SU-DHL-6 (cell line): Measurements from ENCODE around the gene WFDC6.

Experiments used
- H2AFZ ChIP-seq: fragments of 200-600 bp; sonication (generic); 2 replicates; pipeline ENCODE4 v1.6.1; 2014; ENCODE audit warnings: low read depth, mild to moderate bottlenecking, moderate library complexity, mixed read lengths, antibody characterized with exemption, low read length; ENCODE audit not compliant: severe bottlenecking
- H3F3A ChIP-seq: fragments of 200-600 bp; shearing (Covaris generic); 2 replicates; pipeline ENCODE4 v1.6.0; 2016; ENCODE audit warnings: antibody characterized with exemption, mild to moderate bottlenecking; ENCODE audit not compliant: insufficient read depth
- H3K27ac ChIP-seq: fragments of 200-600 bp; sonication (generic); 2 replicates; pipeline ENCODE4 v1.5.1; 2016; ENCODE audit warnings: low read depth, mild to moderate bottlenecking, low read length, moderate library complexity, mixed read lengths
- H3K27me3 ChIP-seq: fragments of 200-600 bp; sonication (generic), shearing (Covaris generic); 2 replicates; pipeline ENCODE4 v1.6.0; 2014; ENCODE audit warnings: mild to moderate bottlenecking, low read length
- H3K36me3 ChIP-seq: fragments of 200-600 bp; sonication (generic); 2 replicates; pipeline ENCODE4 v1.6.1; 2014; ENCODE audit warnings: mild to moderate bottlenecking, low read length, mixed read lengths
- H3K4me2 ChIP-seq: fragments of 300-600, 200-600 bp; shearing (Covaris generic), sonication (generic); 2 replicates; pipeline ENCODE4 v1.6.0; 2014; ENCODE audit warnings: low read length, low read depth, mild to moderate bottlenecking; ENCODE audit not compliant: poor library complexity, severe bottlenecking
- H3K4me3 ChIP-seq: fragments of 200-600 bp; sonication (generic); 2 replicates; pipeline ENCODE4 v1.5.1; 2014; ENCODE audit warnings: antibody characterized with exemption, low read length, mild to moderate bottlenecking, mixed read lengths; ENCODE audit not compliant: insufficient read depth, poor library complexity, severe bottlenecking
- H3K79me2 ChIP-seq: fragments of 200-600 bp; sonication (generic); 2 replicates; pipeline ENCODE4 v1.6.1; 2014; ENCODE audit warnings: mild to moderate bottlenecking, low read length, moderate library complexity; ENCODE audit not compliant: insufficient read depth
- H3K9ac ChIP-seq: fragments of 200-600 bp; sonication (generic); 2 replicates; pipeline ENCODE4 v1.7.0; 2014; ENCODE audit warnings: mild to moderate bottlenecking, low read length
- H3K9me2 ChIP-seq: fragments of 200-600 bp; sonication (generic); replicated peaks from 2 replicates; pipeline ENCODE4 v1.6.1; 2014; ENCODE audit warnings: low read length; ENCODE audit not compliant: insufficient read depth
- H3K9me3 ChIP-seq: fragments of 200-600 bp; sonication (generic); 2 replicates; pipeline ENCODE4 v1.6.1; 2014; ENCODE audit warnings: low read length, mixed read lengths; ENCODE audit not compliant: insufficient read depth
- H4K20me1 ChIP-seq: fragments of 200-600 bp; sonication (generic); 2 replicates; pipeline ENCODE4 v1.6.1; 2014; ENCODE audit warnings: low read depth, mild to moderate bottlenecking, antibody characterized with exemption, low read length, moderate library complexity, mixed read lengths
- CTCF ChIP-seq: fragments of 200-600 bp; sonication (generic); IDR thresholded peaks from one replicate; pipeline ENCODE4 v1.5.1; 2017; ENCODE audit warnings: antibody characterized with exemption, mild to moderate bottlenecking, low read length, moderate library complexity; ENCODE audit not compliant: insufficient read depth, poor library complexity, severe bottlenecking
- EZH2phosphoT487 ChIP-seq: fragments of 200-600 bp; sonication (generic), shearing (Covaris generic); conservative IDR thresholded peaks from 2 replicates; pipeline ENCODE4 v1.6.1; 2018; ENCODE audit warnings: mild to moderate bottlenecking, antibody characterized with exemption, low read length, moderate library complexity, mixed read lengths

WFDC6 gene

GRCh38 chr20:45508068-45508886, 31.0 kb downstream of the WFDC6 start:
- Histone ChIP-seq H4K20me1 (no peaks in the 10 kb centered on the region), H3F3A (no peaks in the 10 kb centered on the region), H3K9ac (no peak overlapping the region), H3K27ac (no peak overlapping the region), H3K9me3 (no peaks in the 10 kb centered on the region), H2AFZ (no peak overlapping the region), H3K27me3 (no peaks in the 10 kb centered on the region), H3K4me3 (no peak overlapping the region), H3K36me3 (no peaks in the 10 kb centered on the region), H3K9me2 (no peaks in the 10 kb centered on the region), H3K4me2 (no peak overlapping the region), H3K79me2 (no peaks in the 10 kb centered on the region)
- TF ChIP-seq CTCF (no peak), EZH2phosphoT487 (no peak)

GRCh38 chr20:45507011-45507820, 32.1 kb downstream of the WFDC6 start:
- Histone ChIP-seq H3K36me3 (no peaks in the 10 kb centered on the region), H3K9me2 (no peaks in the 10 kb centered on the region), H3K9me3 (no peaks in the 10 kb centered on the region), H4K20me1 (no peaks in the 10 kb centered on the region), H3K79me2 (no peaks in the 10 kb centered on the region), H3K4me3 (no peak overlapping the region), H3K27me3 (no peaks in the 10 kb centered on the region), H3F3A (no peaks in the 10 kb centered on the region), H2AFZ (no peak overlapping the region), H3K27ac (no peak overlapping the region), H3K9ac (no peak overlapping the region), H3K4me2 (no peak overlapping the region)
- TF ChIP-seq EZH2phosphoT487 (no peak), CTCF (no peak)

- Histone ChIP-seq H4K20me1 (no peaks in the 10 kb centered on the region), H3K27ac (no peak overlapping the region), H3K4me2 (no peak overlapping the region), H3K36me3 (no peaks in the 10 kb centered on the region), H3K79me2 (no peaks in the 10 kb centered on the region), H3K27me3 (no peaks in the 10 kb centered on the region), H3K4me3 (no peak overlapping the region), H3K9ac (no peak overlapping the region), H3K9me3 (no peaks in the 10 kb centered on the region), H2AFZ (no peak overlapping the region), H3K9me2 (no peaks in the 10 kb centered on the region), H3F3A (no peaks in the 10 kb centered on the region)
- no peak for TF ChIP-seq EZH2phosphoT487
- no peak for TF ChIP-seq CTCF
These were observed 32.9 kb downstream of the WFDC6 start for GRCh38 chr20:45506398-45506797.
